Esophagus muscularis mucosa (tissue), 4 donors: Measurements from ENCODE around the gene ATP5F1E. TPM values are rescaled to one million over a fixed set of nuclear protein-coding genes. Genes with fewer than 3 reads are reported as not detected.

Source experiments
- DNase-seq: peaks from one replicate; pipeline ENCODE4 v3.0.0-alpha.2; 2017; ENCODE audit errors: extremely low spot score
- H3K27ac ChIP-seq, 4 donors: fragments of 200-600 bp; sonication (generic); replicated peaks in 1 of 4; 1 replicate in 3 of 4; 2 replicates in 1 of 4; pipeline ENCODE4 v1.5.1; 2016 to 2019; ENCODE audit warnings: mild to moderate bottlenecking in 1 of 4
- H3K27me3 ChIP-seq, 4 donors: fragments of 200-600 bp; sonication (generic); one replicate each; pipeline versions ENCODE4 v1.5.1 to v1.6.0; 2016 to 2019
- H3K36me3 ChIP-seq, 4 donors: fragments of 200-600 bp; sonication (generic); one replicate each; pipeline ENCODE4 v1.5.1; 2016 to 2019
- H3K4me1 ChIP-seq, 4 donors: fragments of 200-600 bp; sonication (generic); one replicate each; pipeline ENCODE4 v1.5.1; 2016 to 2019
- H3K4me3 ChIP-seq, 4 donors: fragments of 200-600 bp; sonication (generic); 1 replicate in 2 of 4; 2 replicates in 2 of 4; pipeline ENCODE4 v1.5.1; 2016 to 2019; ENCODE audit warnings: mild to moderate bottlenecking in 4 of 4, moderate library complexity in 1 of 4
- H3K9me3 ChIP-seq, 4 donors: fragments of 200-600 bp; sonication (generic); 1 replicate in 3 of 4; 2 replicates in 1 of 4; pipeline ENCODE4 v1.5.1; 2016 to 2019
- EP300 ChIP-seq: sonication (generic); formaldehyde crosslinking; IDR thresholded peaks from one replicate; pipeline ENCODE4 v1.6.1; 2017; ENCODE audit warnings: antibody characterized with exemption
- POLR2A ChIP-seq: fragments of 450-650 bp; IDR thresholded peaks from one replicate; pipeline ENCODE4 v1.6.1; 2017; ENCODE audit warnings: antibody characterized with exemption, moderate library complexity, mild to moderate bottlenecking, low read depth
- POLR2AphosphoS5 ChIP-seq, 2 donors: sonication (generic); formaldehyde crosslinking; IDR thresholded peaks; one replicate each; pipeline ENCODE4 v1.6.1; 2017; ENCODE audit warnings: antibody characterized with exemption in 2 of 2
- WGBS: methylation state at CpG from one replicate; pipeline ENCODE4 v1.1.5; 2018; 5-methylcytosine and 5-hydroxymethylcytosine counted together
- intact Hi-C: fragments of 100-400 bp; cut with DNase I; formaldehyde crosslinking; loops from one replicate; pipeline ENCODE4 v1.15.1; 2023
- total RNA-seq, 4 donors: library from RNA; depleted of rRNA; stranded (reverse); fragments of >200 nt; gene quantifications; one replicate each; pipeline versions ENCODE4 v1.1.0 to v1.2.1, GENCODE V29; 2016
- TF ChIP-seq, protein P1 (sequence below), 3 experiments: fragments of 200-600 bp in 2 of 3; fragments of 450-650 bp in 1 of 3; sonication (generic) in 2 of 3; IDR thresholded peaks; one replicate each; pipeline ENCODE4 v1.5.1; 2017 to 2019; ENCODE audit warnings: antibody characterized with exemption in 3 of 3, mild to moderate bottlenecking in 2 of 3, moderate library complexity in 1 of 3

ATP5F1E gene
- total RNA-seq, 4 donors from 2014 or later: 30.8 to 44.0 (median 37.2) TPM

DNA sequence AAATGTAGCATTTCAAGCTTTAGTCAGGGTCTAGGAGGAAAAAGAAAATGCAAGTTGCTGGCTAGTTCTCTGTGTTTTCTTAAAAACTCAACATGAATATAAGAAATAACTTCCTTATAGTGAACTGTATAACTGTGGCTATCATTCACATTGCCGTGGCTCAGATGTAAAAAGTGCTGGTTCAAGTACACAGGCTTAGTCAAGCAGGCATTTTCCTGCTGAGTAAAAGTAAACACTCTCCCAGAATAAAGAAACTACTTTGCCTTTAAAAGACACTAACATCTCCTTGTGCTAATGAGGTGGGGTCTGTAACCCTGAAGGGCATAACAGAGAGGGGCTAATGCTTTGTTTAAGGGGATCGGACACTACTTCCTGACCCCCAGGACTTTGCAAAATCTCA, 3.3 kb downstream of the ATP5F1E start:
- no peak overlapping the region for H3K27ac ChIP-seq
- 31% methylated on average over 2 of the region's 2 CpGs for WGBS
- H3K4me3 ChIP-seq: peak overlapping the region; percentile 6 to 26 (median 7)
- no peak for DNase-seq
- no peaks in the 10 kb centered on the region for H3K27me3 ChIP-seq
- intact Hi-C loops: no loop called here
- TF ChIP-seq POLR2A: no peak
- no peak for TF ChIP-seq EP300
- TF ChIP-seq, protein P1, sequence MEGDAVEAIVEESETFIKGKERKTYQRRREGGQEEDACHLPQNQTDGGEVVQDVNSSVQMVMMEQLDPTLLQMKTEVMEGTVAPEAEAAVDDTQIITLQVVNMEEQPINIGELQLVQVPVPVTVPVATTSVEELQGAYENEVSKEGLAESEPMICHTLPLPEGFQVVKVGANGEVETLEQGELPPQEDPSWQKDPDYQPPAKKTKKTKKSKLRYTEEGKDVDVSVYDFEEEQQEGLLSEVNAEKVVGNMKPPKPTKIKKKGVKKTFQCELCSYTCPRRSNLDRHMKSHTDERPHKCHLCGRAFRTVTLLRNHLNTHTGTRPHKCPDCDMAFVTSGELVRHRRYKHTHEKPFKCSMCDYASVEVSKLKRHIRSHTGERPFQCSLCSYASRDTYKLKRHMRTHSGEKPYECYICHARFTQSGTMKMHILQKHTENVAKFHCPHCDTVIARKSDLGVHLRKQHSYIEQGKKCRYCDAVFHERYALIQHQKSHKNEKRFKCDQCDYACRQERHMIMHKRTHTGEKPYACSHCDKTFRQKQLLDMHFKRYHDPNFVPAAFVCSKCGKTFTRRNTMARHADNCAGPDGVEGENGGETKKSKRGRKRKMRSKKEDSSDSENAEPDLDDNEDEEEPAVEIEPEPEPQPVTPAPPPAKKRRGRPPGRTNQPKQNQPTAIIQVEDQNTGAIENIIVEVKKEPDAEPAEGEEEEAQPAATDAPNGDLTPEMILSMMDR (IDR thresholded peaks at IDR 0.05): no peak
- no peak for TF ChIP-seq POLR2AphosphoS5 (IDR thresholded peaks at IDR 0.05)
- no peaks in the 10 kb centered on the region for H3K9me3 ChIP-seq
- H3K36me3 ChIP-seq: peaks cover 23 to 70% (median 50%) of the 10 kb centered on the region in 4 donors
- peaks cover 39 to 63% (median 60%) of the 10 kb centered on the region in 4 donors for H3K4me1 ChIP-seq

DNA sequence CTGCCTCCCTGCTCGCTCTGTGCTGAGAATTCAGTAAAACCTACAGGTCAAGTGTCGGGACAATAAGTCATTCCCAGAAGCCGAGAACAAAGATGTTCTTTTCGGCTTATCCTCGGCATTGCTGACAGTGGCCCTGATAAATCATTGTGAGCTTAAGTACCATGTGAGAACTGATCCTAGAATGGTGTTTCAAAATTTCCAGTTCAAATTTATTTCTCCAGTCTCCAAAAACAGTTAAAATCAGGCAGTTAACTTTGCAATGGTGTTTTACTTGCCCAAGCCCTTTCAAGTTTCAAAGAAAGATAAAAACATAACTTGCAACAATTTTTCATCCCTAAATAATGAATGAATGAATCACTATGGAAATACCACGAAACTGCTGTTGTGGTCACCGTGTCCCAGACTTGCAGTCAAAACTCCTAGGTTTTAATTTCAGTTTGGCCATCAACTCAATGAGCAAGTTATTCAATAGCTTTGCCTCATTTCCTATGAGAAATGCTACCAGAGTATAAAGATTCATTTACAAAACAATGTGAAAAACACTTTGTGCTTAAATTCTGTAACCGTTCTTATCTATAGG, 4.3 kb downstream of the ATP5F1E start:
- no peaks in the 10 kb centered on the region for H3K9me3 ChIP-seq
- 71% methylated on average over 8 of the region's 8 CpGs for WGBS
- no peak overlapping the region for H3K27ac ChIP-seq
- intact Hi-C loops: no loop called here
- peaks cover 26 to 80% (median 58%) of the 10 kb centered on the region in 4 donors for H3K36me3 ChIP-seq
- H3K4me3 ChIP-seq: no peak overlapping the region
- DNase-seq: no peak
- peaks cover 39 to 58% (median 56%) of the 10 kb centered on the region in 4 donors for H3K4me1 ChIP-seq
- H3K27me3 ChIP-seq: no peaks in the 10 kb centered on the region
- no peak for TF ChIP-seq EP300
- TF ChIP-seq, protein P1 (IDR thresholded peaks at IDR 0.05): no peak
- no peak for TF ChIP-seq POLR2A
- TF ChIP-seq POLR2AphosphoS5 (IDR thresholded peaks at IDR 0.05): no peak

DNA sequence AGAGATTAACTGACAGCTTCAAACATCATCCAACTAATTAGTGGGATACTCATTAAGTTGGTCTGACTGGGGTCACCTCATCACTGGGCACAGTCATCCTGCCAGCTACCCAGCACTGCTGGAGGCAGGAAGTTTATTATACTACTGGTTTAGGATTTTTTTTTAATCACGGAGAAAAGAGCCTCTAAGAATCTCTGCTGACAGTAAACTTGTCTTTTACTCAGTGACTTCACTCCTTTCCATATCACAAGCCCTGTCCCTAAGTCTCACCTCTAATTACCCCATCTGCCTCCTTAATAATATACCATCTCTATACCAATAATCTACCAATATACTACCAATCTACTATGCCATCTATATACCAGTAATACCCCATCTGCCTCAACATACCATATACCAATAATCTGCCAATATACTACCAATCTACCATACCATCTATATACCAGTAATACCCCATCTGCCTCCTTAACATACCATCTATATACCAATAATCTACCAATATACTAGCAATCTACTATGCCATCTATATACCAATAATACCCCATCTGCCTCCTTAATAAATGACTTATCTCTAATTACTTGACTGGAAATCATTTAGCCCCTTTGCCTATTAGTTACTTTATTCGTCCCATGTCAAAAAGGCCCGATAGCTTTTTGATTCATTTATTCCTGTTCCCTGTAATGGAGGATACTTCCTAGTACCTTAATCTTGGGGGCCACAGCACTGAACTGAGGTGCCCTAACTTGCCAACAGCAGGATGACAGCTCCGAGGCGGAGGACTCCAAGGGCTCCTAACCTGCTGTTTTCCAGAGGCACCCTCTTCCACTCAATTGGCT, 5.0 kb downstream of the ATP5F1E start:
- WGBS: 79% methylated on average over 5 of the region's 5 CpGs

DNA sequence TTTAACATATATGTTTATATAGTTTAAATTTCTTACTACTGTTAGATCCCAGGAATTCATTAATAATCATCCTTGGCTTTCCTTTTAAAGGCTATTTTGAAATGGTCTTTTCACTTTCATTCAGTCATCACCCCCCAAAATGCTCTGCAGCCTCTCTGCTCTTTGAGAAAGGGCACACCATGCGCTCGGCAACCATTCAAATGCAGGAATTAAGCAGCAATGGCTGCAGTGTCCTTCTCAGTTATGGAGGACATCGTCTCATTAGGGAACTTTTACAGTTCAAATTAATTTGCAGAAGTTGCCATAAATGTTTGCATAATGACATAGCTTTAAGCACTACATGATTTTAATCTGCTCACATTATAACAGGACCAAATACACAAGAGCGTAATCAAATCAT, 6.6 kb downstream of the ATP5F1E start:
- Histone ChIP-seq H3K4me3 (no peak overlapping the region), H3K27ac (no peak overlapping the region), H3K27me3 (no peaks in the 10 kb centered on the region), H3K9me3 (no peaks in the 10 kb centered on the region), H3K36me3 (peaks cover 28 to 83% (median 65%) of the 10 kb centered on the region in 4 donors), H3K4me1 (peaks cover 30 to 52% (median 45%) of the 10 kb centered on the region in 4 donors)
- DNase-seq: no peak
- intact Hi-C loops: no loop called here
- TF ChIP-seq EP300 (no peak), POLR2AphosphoS5 (IDR thresholded peaks at IDR 0.05) (no peak), POLR2A (no peak)
- TF ChIP-seq, protein P1 (IDR thresholded peaks at IDR 0.05): no peak
- WGBS: 89% methylated on average over 4 of the region's 4 CpGs

More for the DNA sequence above, 5.0 kb downstream of the ATP5F1E start:
- intact Hi-C loops: no loop called here
- TF ChIP-seq POLR2AphosphoS5 (IDR thresholded peaks at IDR 0.05): no peak
- TF ChIP-seq POLR2A: no peak
- no peak for TF ChIP-seq EP300
- TF ChIP-seq, protein P1 (IDR thresholded peaks at IDR 0.05): no peak
- no peaks in the 10 kb centered on the region for H3K27me3 ChIP-seq
- peaks cover 39 to 55% (median 54%) of the 10 kb centered on the region in 4 donors for H3K4me1 ChIP-seq
- DNase-seq: no peak
- no peaks in the 10 kb centered on the region for H3K9me3 ChIP-seq
- H3K27ac ChIP-seq: no peak overlapping the region
- peaks cover 28 to 85% (median 63%) of the 10 kb centered on the region in 4 donors for H3K36me3 ChIP-seq
- H3K4me3 ChIP-seq: no peak overlapping the region
